Right hindlimb (tissue), 1 donor: ENCODE data around the gene MPHOSPH6.
"Not testable (repeated sequence)": the region's sequence is repeated elsewhere in the genome, so short reads cannot be mapped to it uniquely, and the experiment has no call there.

ENCODE experiments used
- DNase-seq: peaks from one replicate; pipeline ENCODE4 v3.0.0-alpha.2; 2018

Gene MPHOSPH6

GRCh38 chr16:82169861-82170845 lies at the start of gene MPHOSPH6:
Gene MPHOSPH6 (minus strand): TSS chr16:82170224. CDS start chr16:82170175, 49 bp downstream.
- peak; percentile 94 for DNase-seq

- DNase-seq: no peak
These were observed 49.3 kb upstream of the MPHOSPH6 start for GRCh38 chr16:82219298-82219697.

- not testable (repeated sequence) for DNase-seq
These were observed 39.3 kb upstream of the MPHOSPH6 start for GRCh38 chr16:82209314-82209713.

GRCh38 chr16:82203198-82203597 lies 33.2 kb upstream of the MPHOSPH6 start:
- no peak for DNase-seq

- no peak for DNase-seq
These were observed 31.9 kb upstream of the MPHOSPH6 start for GRCh38 chr16:82201926-82202325.

GRCh38 chr16:82201351-82201750 lies 31.3 kb upstream of the MPHOSPH6 start:
- no peak for DNase-seq

GRCh38 chr16:82199209-82199608 lies 29.2 kb upstream of the MPHOSPH6 start:
- DNase-seq: no peak

GRCh38 chr16:82197540-82198240 lies 27.7 kb upstream of the MPHOSPH6 start:
- DNase-seq: no peak

GRCh38 chr16:82195917-82196494 lies 26.0 kb upstream of the MPHOSPH6 start:
- no peak for DNase-seq

GRCh38 chr16:82194086-82194485 lies 24.1 kb upstream of the MPHOSPH6 start:
- DNase-seq: no peak

GRCh38 chr16:82192665-82193064 lies 22.6 kb upstream of the MPHOSPH6 start:
- no peak for DNase-seq

- DNase-seq: no peak
These were observed 20.4 kb upstream of the MPHOSPH6 start for GRCh38 chr16:82190386-82190785.

GRCh38 chr16:82187829-82188228 lies 17.8 kb upstream of the MPHOSPH6 start:
- no peak for DNase-seq

GRCh38 chr16:82185012-82185411 lies 15.0 kb upstream of the MPHOSPH6 start:
- no peak for DNase-seq

- no peak for DNase-seq
These were observed 14.2 kb upstream of the MPHOSPH6 start for GRCh38 chr16:82184213-82184612.

GRCh38 chr16:82183004-82183397 lies 13.0 kb upstream of the MPHOSPH6 start:
- no peak for DNase-seq

- DNase-seq: no peak
These were observed 12.4 kb upstream of the MPHOSPH6 start for GRCh38 chr16:82182266-82183003.

GRCh38 chr16:82181461-82182185 lies 11.6 kb upstream of the MPHOSPH6 start:
- no peak for DNase-seq

GRCh38 chr16:82178352-82178751 lies 8.3 kb upstream of the MPHOSPH6 start:
- no peak for DNase-seq

- no peak for DNase-seq
These were observed 7.5 kb upstream of the MPHOSPH6 start for GRCh38 chr16:82177555-82177954.

GRCh38 chr16:82176204-82176603 lies 6.2 kb upstream of the MPHOSPH6 start:
- no peak for DNase-seq

- DNase-seq: no peak
These were observed 5.6 kb upstream of the MPHOSPH6 start for GRCh38 chr16:82175627-82176026.
